Left lung (tissue), 10 donors: ENCODE data around the gene ZFYVE21. TPM values are rescaled to one million over a fixed set of nuclear protein-coding genes. Genes with fewer than 3 reads are reported as not detected.
A peak's percentile ranks its signal among the peaks of the same experiment; 100 is the strongest.

ENCODE experiments used
- ATAC-seq: fragments of 200-7000 bp; cut with Tn5 transposase; one replicate; pipeline ENCODE4 v1.9.1; 2020; ENCODE audit warnings: moderate library complexity
- DNase-seq, 4 donors: peaks; one replicate each; pipeline ENCODE4 v3.0.0-alpha.2; 2013 to 2020
- H3K27ac ChIP-seq, 2 donors: fragments of 200-600 bp; sonication (generic) in 1 of 2; one replicate each; pipeline versions ENCODE4 v1.5.0 to v1.8.0; 2020 to 2021
- H3K27me3 ChIP-seq, 2 donors: fragments of 200-600 bp; sonication (generic) in 1 of 2; one replicate each; pipeline versions ENCODE4 v1.5.0 to v1.8.0; 2020 to 2021
- H3K36me3 ChIP-seq, 2 donors: fragments of 200-600 bp; sonication (generic) in 1 of 2; one replicate each; pipeline versions ENCODE4 v1.5.0 to v1.8.0; 2020 to 2021
- H3K4me1 ChIP-seq, 2 donors: fragments of 200-600 bp; one replicate each; pipeline ENCODE4 v1.8.0; 2021
- H3K4me3 ChIP-seq, 2 donors: fragments of 200-600 bp; sonication (generic) in 1 of 2; one replicate each; pipeline versions ENCODE4 v1.5.0 to v1.8.0; 2020 to 2021; ENCODE audit warnings: mild to moderate bottlenecking in 1 of 2
- H3K9me3 ChIP-seq, 2 donors: fragments of 200-600 bp; sonication (generic) in 1 of 2; one replicate each; pipeline versions ENCODE4 v1.5.0 to v1.8.0; 2020 to 2021
- CTCF ChIP-seq, 2 donors: fragments of 200-600 bp; sonication (generic) in 1 of 2; IDR thresholded peaks; one replicate each; pipeline versions ENCODE4 v1.5.0 to v1.8.0; 2021; ENCODE audit warnings: antibody characterized with exemption in 2 of 2
- intact Hi-C, 2 donors: fragments of 100-400 bp; cut with DNase I; formaldehyde crosslinking; loops; one replicate each; pipeline versions ENCODE4 v1.11.2 to v1.14.2; 2022
- polyA plus RNA-seq, 6 donors: library from polyadenylated mRNA; unstranded; fragments of 120-200 nt; gene quantifications; one replicate each; pipeline ENCODE4 v1.2.1, GENCODE V29; 2013; ENCODE audit not compliant: insufficient read length in 6 of 6
- total RNA-seq, 2 donors: library from RNA; stranded (reverse); fragmentation: NEBNext Ultra II Directional; extraction: Animal tissue kit (Norgen Biotek cat#: 25700); gene quantifications; one replicate each; pipeline ENCODE4 v1.2.1, GENCODE V29; 2021
- donor health status: DM: no; HTN: yes; CAD: no.
- donor health status: DM: no; HTN: no; CAD: no.

The ZFYVE21 gene
- total and polyA plus RNA-seq, 8 donors = 42.8 to 72.7 (median 59.2) TPM

DNA sequence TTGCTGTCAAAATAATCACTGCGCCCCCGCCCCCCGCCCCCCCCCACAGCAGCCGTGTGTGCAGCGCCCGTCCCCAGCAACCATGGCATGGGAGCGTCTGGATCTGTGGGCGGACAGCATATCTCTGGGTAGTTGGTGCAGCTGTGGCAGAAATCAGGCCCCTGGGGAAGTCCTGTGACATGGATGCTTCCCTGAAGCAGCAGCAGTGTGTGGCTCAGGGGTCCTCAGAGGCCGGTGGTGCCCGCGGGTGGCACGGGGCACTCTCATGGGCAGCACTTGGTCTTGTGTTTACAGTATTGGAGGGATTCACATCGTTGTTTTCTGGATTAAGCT lies 19.6 kb upstream of the ZFYVE21 start:
- Histone ChIP-seq H3K4me1 (peaks cover 2 to 42% of the 10 kb centered on the region in 2 donors), H3K36me3 (peaks cover 0 to 92% of the 10 kb centered on the region in 2 donors), H3K27me3 (no peaks in the 10 kb centered on the region), H3K9me3 (no peaks in the 10 kb centered on the region), H3K4me3 (no peak overlapping the region), H3K27ac (peak overlapping the region in 1 of 2 donors; percentile 14)
- TF ChIP-seq CTCF (IDR thresholded peaks at IDR 0.05) = no peak
- ATAC-seq (no peak), DNase-seq (peak in 1 of 4 donors; percentile 30)
- intact Hi-C loops = loop anchor here in 1 of 2 donors (10.0 kb wide), 1 partner anchor 121 kb away; no protein-coding TSS in a partner anchor

DNA sequence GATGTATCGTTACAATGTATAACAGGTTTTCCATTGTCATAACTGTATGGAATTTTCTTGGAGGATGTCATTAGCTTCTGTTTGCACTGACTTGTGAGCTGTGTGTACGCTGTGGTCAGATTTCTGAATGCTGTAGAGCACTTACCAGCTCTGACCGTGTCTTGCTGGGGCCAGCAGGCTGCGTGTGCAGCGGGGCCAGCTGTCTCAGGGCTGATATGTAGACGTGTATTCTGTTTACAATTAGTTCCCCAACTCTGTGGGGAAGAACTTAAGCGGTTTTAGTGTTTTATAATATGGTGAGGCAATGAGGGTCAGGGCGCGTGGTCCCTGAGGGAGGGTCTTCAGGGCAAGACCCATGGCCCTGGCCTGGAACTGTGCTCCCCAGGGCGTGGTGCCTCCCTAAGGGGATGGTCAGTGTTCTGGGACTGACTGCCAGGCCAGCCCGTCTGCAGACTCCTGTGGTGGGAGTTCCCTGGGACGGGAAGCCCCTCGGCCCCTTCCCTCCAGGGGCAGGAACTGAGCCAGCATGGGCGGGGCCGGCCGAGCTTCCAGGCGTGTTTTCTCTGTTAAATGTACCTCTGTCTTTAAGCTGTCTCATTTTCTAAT lies 19.0 kb upstream of the ZFYVE21 start:
- TF ChIP-seq CTCF (IDR thresholded peaks at IDR 0.05) = no peak
- DNase-seq (peak; percentile 32 to 75 (median 62)), ATAC-seq (no peak)
- intact Hi-C loops = loop anchor here in 1 of 2 donors (10.0 kb wide), 1 partner anchor 122 kb away; no protein-coding TSS in a partner anchor
- peaks cover 0 to 94% of the 10 kb centered on the region in 2 donors for H3K36me3 ChIP-seq
- H3K4me1 ChIP-seq = peaks cover 2 to 42% of the 10 kb centered on the region in 2 donors
- H3K9me3 ChIP-seq = no peaks in the 10 kb centered on the region
- no peaks in the 10 kb centered on the region for H3K27me3 ChIP-seq
- peak overlapping the region; percentile 14 to 33 for H3K27ac ChIP-seq
- H3K4me3 ChIP-seq = no peak overlapping the region

DNA sequence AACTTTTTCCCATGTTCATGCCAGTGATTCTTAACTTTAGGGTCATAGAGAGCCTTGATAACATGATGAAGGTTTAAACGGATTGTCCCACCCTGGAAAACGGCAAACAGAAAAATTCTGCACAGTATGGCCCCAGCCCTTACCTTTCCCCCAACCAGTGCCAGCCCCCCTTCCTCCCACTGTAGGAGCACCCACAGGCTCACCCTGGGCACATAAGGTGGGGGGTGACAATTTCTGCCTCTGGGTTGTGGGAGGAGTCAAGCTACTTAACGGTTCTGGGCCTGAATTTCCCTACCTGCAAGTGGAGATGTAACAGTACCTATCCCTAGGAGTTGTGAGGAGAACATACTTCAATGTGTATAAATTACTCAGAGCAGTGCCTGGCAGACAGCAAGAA lies 18.4 kb upstream of the ZFYVE21 start:
- ATAC-seq = no peak
- Histone ChIP-seq H3K27ac (peak overlapping the region; percentile 14 to 33), H3K4me1 (peaks cover 2 to 42% of the 10 kb centered on the region in 2 donors), H3K4me3 (no peak overlapping the region), H3K36me3 (peaks cover 0 to 94% of the 10 kb centered on the region in 2 donors), H3K9me3 (no peaks in the 10 kb centered on the region), H3K27me3 (no peaks in the 10 kb centered on the region)
- TF ChIP-seq CTCF (IDR thresholded peaks at IDR 0.05) = no peak
- no peak for DNase-seq
- intact Hi-C loops = loop anchor here in 1 of 2 donors (10.0 kb wide), 1 partner anchor 122 kb away; no protein-coding TSS in a partner anchor

- H3K4me3 ChIP-seq = no peak overlapping the region
- intact Hi-C loops = loop anchor here in 1 of 2 donors (10.0 kb wide), 1 partner anchor 123 kb away; no protein-coding TSS in a partner anchor
- H3K27ac ChIP-seq = peak overlapping the region in 1 of 2 donors; percentile 14
- peaks cover 0 to 94% of the 10 kb centered on the region in 2 donors for H3K36me3 ChIP-seq
- peak in 2 of 4 donors; percentile 27 to 45 for DNase-seq
- peaks cover 2 to 42% of the 10 kb centered on the region in 2 donors for H3K4me1 ChIP-seq
- H3K27me3 ChIP-seq = no peaks in the 10 kb centered on the region
- no peak for ATAC-seq
- no peaks in the 10 kb centered on the region for H3K9me3 ChIP-seq
- no peak for TF ChIP-seq CTCF (IDR thresholded peaks at IDR 0.05)
Measured at GRCh38 chr14:103697603-103698379, 17.8 kb upstream of the ZFYVE21 start.
